Measurements from ENCODE around the gene ANXA5. TPM values are rescaled to one million over a fixed set of nuclear protein-coding genes. Genes with fewer than 3 reads are reported as not detected.

Gene ANXA5
- polyA plus RNA-seq, 3 donors from 2014 or later = 27.7 to 104 (median 64.9) TPM

DNA sequence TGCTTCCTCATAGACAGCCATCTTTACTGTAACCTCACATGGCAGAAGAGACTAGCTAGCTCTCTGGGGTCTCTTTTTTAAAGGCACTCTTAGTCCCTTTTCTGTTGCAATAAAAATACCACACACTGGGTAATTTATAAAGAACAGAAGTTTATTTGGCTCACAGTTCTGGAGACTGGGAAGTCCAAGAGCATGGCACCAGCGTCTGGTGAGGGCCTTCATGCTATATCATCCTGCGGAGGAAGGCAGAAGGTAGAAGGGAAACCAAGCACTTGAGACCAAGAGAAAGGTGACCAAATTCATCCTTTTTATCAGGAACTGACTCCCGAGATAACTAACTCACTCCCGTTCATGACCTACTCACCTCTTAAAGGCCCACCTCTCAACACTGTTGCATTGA lies 5.4 kb upstream of the ANXA5 start:
- H3K4me1 Mint-ChIP-seq = peaks cover 28 to 34% of the 10 kb centered on the region in 2 donors
- DNase-seq = no peak
- H3K36me3 Mint-ChIP-seq = peaks cover 0 to 3% (median 0%) of the 10 kb centered on the region in 3 donors
- H3K4me3 Mint-ChIP-seq = no peak overlapping the region
- peaks cover 31 to 50% (median 35%) of the 10 kb centered on the region in 3 donors for H3K27me3 Mint-ChIP-seq (ENCODE audit: low read depth in 3 of 3)
- H3K9me3 Mint-ChIP-seq = peaks cover 0 to 2% (median 0%) of the 10 kb centered on the region in 6 donors
- H3K27ac Mint-ChIP-seq = no peak overlapping the region

DNA sequence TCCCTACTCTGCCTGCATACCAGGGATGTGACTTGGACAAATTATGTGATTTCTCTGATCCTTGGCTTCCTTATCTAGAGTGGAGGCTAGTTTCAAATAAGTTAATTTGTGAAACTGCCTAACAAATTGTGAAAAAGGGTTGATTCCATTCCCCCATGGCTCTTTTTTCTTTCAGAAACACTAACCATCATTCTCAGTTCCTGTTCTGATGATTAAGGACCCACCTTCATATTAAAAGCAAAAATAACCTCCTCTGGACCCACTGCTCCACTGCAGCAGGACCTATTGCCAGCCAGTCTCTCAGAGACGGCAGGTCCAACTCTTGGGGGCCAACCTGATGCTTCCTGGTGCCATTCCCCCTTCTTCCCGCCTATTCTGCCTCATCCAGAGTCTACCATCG lies 4.5 kb upstream of the ANXA5 start:
- Mint-ChIP-seq H3K4me3 (no peak overlapping the region), H3K27me3 (ENCODE audit: low read depth in 3 of 3) (peaks cover 26 to 42% (median 28%) of the 10 kb centered on the region in 3 donors), H3K4me1 (peaks cover 20 to 27% of the 10 kb centered on the region in 2 donors), H3K9me3 (peaks cover 0 to 2% (median 0%) of the 10 kb centered on the region in 6 donors), H3K36me3 (peaks cover 0 to 3% (median 0%) of the 10 kb centered on the region in 3 donors), H3K27ac (no peak overlapping the region)
- no peak for DNase-seq

DNA sequence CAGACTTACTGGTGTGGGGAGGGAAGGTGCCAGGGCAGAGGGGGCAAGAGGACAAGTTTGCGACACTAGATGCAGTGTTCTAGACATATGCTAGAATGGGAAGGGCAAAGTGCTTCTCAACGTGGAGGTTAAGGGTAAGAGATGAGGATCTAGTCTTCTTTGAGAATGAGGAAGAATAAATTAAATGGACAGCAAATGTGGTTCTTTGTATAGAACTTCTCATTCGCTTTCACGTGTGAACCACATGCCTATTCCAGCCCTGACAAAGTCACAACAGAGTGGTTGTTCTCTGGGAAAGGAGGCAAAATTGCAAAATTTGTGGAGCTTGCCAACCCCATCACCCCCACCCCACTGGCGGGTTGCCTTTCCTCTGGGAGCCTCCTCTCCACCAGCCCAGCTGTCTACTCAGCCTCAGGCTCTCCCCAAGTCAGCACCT lies 1.5 kb upstream of the ANXA5 start:
- Mint-ChIP-seq H3K4me1 (peaks cover 25 to 32% of the 10 kb centered on the region in 2 donors), H3K36me3 (peaks cover 0 to 3% (median 0%) of the 10 kb centered on the region in 3 donors), H3K9me3 (peaks cover 0 to 2% (median 0%) of the 10 kb centered on the region in 6 donors), H3K4me3 (peak overlapping the region; percentile 91 to 94 (median 93)), H3K27me3 (ENCODE audit: low read depth in 3 of 3) (peaks cover 20 to 39% (median 25%) of the 10 kb centered on the region in 3 donors), H3K27ac (peak overlapping the region in 1 of 6 donors; percentile 86)
- no peak for DNase-seq

DNA sequence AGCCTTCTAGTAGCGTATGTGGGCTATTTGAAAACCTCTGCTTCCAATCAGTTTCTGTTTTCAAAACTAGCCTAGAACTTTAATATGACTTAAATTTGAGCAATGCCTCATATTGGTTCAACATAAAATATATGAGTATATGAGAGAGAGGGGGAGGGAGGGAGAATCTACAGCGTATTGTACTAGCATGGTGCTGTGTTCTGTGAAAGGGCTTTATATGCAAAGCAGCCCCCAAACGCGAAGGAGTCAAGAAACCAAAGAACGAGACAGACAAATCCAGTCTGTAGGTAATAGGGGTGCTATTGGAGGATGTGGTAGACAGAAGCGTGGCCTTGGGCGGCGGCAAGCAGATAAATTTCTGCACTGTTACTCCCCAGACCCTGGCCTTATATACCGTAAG lies 784 bp upstream of the ANXA5 start:
- Mint-ChIP-seq H3K36me3 (peaks cover 0 to 3% (median 0%) of the 10 kb centered on the region in 3 donors), H3K4me3 (peak overlapping the region; percentile 91 to 94 (median 93)), H3K9me3 (no peaks in the 10 kb centered on the region), H3K27ac (peak overlapping the region; percentile 59 to 86 (median 78)), H3K4me1 (peaks cover 25 to 32% of the 10 kb centered on the region in 2 donors), H3K27me3 (ENCODE audit: low read depth in 3 of 3) (peaks cover 20 to 35% (median 22%) of the 10 kb centered on the region in 3 donors)
- DNase-seq = peak; percentile 13 to 37 (median 21)

DNA sequence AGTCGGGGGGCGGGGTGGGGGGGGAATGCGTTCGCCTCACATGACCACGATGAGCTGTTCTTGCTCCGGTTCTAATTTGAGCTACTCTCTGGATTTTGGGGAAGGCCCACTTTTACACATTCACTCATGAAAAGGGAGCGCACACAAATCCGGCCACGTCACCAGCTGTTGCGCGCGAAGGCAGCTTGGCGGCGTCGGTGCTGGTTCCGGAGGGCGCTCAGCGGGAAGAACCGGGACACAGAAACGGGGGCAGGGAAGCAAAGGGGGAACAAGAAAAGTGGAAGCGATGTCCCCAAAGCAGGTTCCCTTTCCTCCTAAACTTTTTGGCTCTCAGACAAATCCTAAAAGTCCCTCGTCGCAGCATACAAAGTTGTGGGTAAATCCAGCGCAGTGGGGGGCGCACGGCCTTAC lies 605 bp downstream of the ANXA5 start:
- no peaks in the 10 kb centered on the region for H3K9me3 Mint-ChIP-seq
- H3K4me3 Mint-ChIP-seq = peak overlapping the region; percentile 90 to 97 (median 96)

DNA sequence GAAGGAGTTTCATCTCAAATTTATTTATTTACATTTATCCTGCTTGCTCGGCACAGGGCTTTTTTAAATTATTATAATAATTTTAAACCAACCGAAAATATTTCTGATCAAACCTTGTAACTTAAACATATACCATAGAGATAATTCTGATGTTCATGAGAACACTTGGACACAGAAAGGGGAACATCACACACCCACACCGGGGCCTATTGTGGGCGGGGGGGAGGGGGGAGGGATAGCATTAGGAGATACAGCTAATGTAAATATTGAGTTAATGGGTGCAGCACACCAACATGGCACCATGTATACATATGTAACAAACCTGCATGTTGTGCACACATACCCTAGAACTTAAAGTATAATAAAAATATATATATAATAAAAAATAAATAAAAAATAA lies 2.9 kb downstream of the ANXA5 start:
- no peak overlapping the region for H3K4me3 Mint-ChIP-seq
- peaks cover 8 to 15% (median 13%) of the 10 kb centered on the region in 3 donors for H3K27me3 Mint-ChIP-seq (ENCODE audit: low read depth in 3 of 3)
- H3K36me3 Mint-ChIP-seq = peaks cover 0 to 3% (median 0%) of the 10 kb centered on the region in 3 donors
- peaks cover 29 to 32% of the 10 kb centered on the region in 2 donors for H3K4me1 Mint-ChIP-seq
- DNase-seq = no peak
- no peak overlapping the region for H3K27ac Mint-ChIP-seq
- no peaks in the 10 kb centered on the region for H3K9me3 Mint-ChIP-seq

More for the DNA sequence above, 605 bp downstream of the ANXA5 start:
- Mint-ChIP-seq H3K27me3 (ENCODE audit: low read depth in 3 of 3) (peaks cover 15 to 28% (median 16%) of the 10 kb centered on the region in 3 donors), H3K36me3 (peaks cover 0 to 3% (median 0%) of the 10 kb centered on the region in 3 donors), H3K4me1 (peaks cover 25 to 32% of the 10 kb centered on the region in 2 donors), H3K27ac (peak overlapping the region in 5 of 6 donors; percentile 63 to 94 (median 93))
- DNase-seq = peak; percentile 28 to 43 (median 32)

DNA sequence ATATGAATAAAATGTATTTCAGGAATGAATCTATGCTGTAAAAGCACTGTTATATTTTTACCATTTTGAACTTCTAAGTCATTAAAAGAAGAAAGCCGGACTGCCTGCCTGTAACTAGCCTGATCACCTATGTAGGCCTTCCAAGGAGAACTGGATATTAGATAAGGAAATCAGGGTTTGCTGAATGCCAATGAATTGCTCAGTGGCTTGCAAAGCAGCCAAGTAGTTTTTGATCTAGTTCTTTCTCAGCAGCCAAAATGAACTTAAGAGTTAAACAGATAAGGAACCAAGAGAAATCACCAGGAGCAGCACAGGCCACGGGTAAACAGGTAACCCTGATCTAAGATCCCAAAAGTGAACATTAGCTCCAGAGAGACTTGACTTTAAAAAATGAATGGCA lies 3.3 kb downstream of the ANXA5 start:
- Mint-ChIP-seq H3K27ac (no peak overlapping the region), H3K27me3 (ENCODE audit: low read depth in 3 of 3) (peaks cover 7 to 13% (median 11%) of the 10 kb centered on the region in 3 donors), H3K4me3 (no peak overlapping the region), H3K9me3 (no peaks in the 10 kb centered on the region), H3K4me1 (peaks cover 27 to 28% of the 10 kb centered on the region in 2 donors), H3K36me3 (peaks cover 0 to 3% (median 0%) of the 10 kb centered on the region in 3 donors)
- no peak for DNase-seq

DNA sequence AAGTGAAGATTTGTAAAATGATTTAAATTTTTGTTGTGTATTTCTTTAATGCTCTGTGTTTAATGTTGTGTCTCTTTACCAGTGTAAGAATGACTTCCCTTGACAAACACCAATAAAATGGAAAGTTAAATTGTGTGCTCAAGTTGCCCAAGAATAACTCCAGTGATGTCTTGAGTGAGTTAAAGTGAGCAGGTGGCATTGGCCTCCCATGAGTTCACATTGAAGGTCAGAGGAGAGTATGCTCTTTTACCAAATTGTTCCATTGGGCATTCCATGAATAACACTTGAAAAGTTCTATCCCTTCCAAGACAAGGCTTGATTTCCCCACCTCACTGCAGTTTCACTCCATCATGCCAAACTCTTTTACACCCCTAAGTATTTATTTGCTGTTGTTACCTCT lies 4.5 kb downstream of the ANXA5 start:
- Mint-ChIP-seq H3K27me3 (ENCODE audit: low read depth in 3 of 3) (peaks cover under 1 to 5% (median 5%) of the 10 kb centered on the region in 3 donors), H3K36me3 (no peaks in the 10 kb centered on the region), H3K27ac (no peak overlapping the region), H3K4me1 (peaks cover 16 to 18% of the 10 kb centered on the region in 2 donors), H3K4me3 (no peak overlapping the region), H3K9me3 (no peaks in the 10 kb centered on the region)
- no peak for DNase-seq

DNA sequence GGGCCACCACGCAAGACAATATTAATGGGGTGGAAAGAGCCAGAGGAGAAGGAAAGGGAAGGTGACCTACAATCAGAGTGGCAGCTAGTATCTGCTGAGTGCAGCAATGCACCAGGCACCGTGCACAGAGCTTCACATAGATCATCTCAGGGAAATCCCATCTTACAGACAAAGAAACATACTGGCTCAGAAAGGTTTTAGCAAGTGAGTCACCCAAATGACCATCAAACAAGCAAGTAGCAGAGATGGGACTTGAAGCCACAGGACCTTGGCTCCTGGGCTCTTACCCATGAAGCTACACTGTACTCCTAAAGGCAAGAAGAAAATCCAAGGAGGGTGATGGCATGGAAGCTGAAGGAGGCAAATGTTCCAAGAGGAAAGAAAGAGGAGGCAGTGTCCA lies 6.8 kb downstream of the ANXA5 start:
- Mint-ChIP-seq H3K4me3 (no peak overlapping the region), H3K27me3 (ENCODE audit: low read depth in 3 of 3) (peaks cover 0 to 1% (median 0%) of the 10 kb centered on the region in 3 donors), H3K36me3 (peaks cover 0 to 7% (median 0%) of the 10 kb centered on the region in 3 donors), H3K27ac (no peak overlapping the region), H3K9me3 (peaks cover 0 to 2% (median 0%) of the 10 kb centered on the region in 6 donors), H3K4me1 (peaks cover 4 to 7% of the 10 kb centered on the region in 2 donors)
- DNase-seq = no peak

DNA sequence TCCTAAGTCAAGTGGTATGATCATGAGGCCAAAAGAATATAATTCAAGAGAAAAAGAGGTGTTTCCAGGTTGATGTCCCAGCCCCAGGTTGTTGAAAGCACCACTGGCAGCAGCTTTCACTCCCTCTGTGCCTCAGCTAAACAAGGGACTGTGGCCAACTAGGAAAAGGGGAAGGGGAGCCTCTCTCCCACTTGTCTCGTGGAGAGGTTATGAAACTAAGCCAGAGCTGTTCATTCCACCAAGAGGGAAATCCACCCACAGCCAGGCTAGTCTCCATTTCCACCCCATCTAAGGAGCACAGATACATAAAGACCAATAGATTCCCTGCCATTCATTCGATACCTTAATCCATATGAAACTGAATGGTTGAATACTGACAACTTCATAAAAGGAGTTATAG lies 8.1 kb downstream of the ANXA5 start:
- peaks cover 0 to 1% (median 0%) of the 10 kb centered on the region in 3 donors for H3K27me3 Mint-ChIP-seq (ENCODE audit: low read depth in 3 of 3)
- no peak overlapping the region for H3K27ac Mint-ChIP-seq
- peaks cover 0 to 7% (median 0%) of the 10 kb centered on the region in 3 donors for H3K36me3 Mint-ChIP-seq
- H3K4me1 Mint-ChIP-seq = peaks cover 0 to 5% of the 10 kb centered on the region in 2 donors
- no peak overlapping the region for H3K4me3 Mint-ChIP-seq
- H3K9me3 Mint-ChIP-seq = peaks cover 0 to 2% (median 0%) of the 10 kb centered on the region in 6 donors
- no peak for DNase-seq

DNA sequence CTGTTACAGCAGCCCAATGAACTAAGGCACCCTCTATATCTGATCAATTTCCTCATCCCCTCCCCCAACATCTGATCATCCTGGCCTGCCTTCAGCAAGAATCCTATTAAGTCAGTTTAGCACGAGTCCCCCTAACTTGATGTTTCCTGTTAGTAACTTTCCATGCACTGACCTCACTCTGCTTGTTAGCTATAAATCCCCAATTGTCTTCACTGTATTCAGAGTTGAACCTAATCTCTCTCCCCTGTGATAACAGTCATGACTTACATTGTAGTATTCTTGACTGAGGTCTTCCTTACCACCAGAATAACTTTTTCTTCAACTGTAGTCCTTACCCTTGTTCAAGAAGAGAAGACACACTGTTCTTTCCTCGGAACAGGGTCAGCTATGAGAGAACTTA lies 8.5 kb downstream of the ANXA5 start:
- DNase-seq = no peak
- H3K4me1 Mint-ChIP-seq = peaks cover 0 to 5% of the 10 kb centered on the region in 2 donors
- H3K36me3 Mint-ChIP-seq = peaks cover 0 to 7% (median 0%) of the 10 kb centered on the region in 3 donors
- no peak overlapping the region for H3K4me3 Mint-ChIP-seq
- peaks cover 0 to 2% (median 0%) of the 10 kb centered on the region in 6 donors for H3K9me3 Mint-ChIP-seq
- peaks cover 0 to 1% (median 0%) of the 10 kb centered on the region in 3 donors for H3K27me3 Mint-ChIP-seq (ENCODE audit: low read depth in 3 of 3)
- H3K27ac Mint-ChIP-seq = no peak overlapping the region

DNA sequence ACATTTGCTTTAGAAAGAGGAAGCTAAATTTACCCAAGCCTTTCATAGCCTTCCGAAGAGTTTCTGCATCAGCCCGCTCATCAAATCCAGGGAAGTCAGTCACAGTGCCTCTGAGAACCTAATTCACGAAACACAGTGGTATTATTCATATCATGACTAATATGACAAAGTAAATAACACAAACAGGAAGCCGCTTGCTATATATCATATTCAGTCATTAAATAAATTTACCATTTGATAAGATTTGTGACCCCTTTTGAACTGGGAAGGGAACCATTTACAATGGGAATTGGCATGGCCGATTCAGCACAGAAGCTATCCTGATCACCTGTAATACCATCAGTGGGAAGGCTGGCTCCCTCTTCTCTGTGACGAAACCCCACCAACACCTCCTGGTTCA lies 10.5 kb downstream of the ANXA5 start:
- Mint-ChIP-seq H3K36me3 (peaks cover 0 to 7% (median 3%) of the 10 kb centered on the region in 3 donors), H3K4me1 (peaks cover 0 to 5% of the 10 kb centered on the region in 2 donors), H3K27ac (no peak overlapping the region), H3K4me3 (no peak overlapping the region), H3K9me3 (peaks cover 0 to 2% (median 0%) of the 10 kb centered on the region in 6 donors), H3K27me3 (ENCODE audit: low read depth in 3 of 3) (peaks cover 0 to 1% (median 0%) of the 10 kb centered on the region in 3 donors)
- DNase-seq = no peak

DNA sequence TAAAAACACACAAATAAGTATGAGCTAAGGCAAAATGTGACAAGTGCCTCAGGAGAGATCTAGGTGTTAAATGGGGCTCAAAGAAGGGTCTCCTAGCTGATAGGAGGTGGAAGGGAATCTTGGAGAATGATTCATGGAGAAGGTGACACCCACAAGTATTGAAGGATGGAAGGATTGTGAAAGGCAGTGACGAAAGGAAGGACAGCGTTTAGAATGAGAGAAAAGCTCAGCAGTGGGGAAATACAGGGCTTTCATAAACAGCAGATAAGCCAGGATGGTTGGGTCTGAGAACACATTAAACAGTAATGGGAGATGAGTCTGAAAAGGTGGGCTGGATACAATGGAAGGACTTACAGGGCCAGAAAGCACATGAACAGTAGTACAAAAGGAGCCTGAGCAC lies 11.5 kb downstream of the ANXA5 start:
- Mint-ChIP-seq H3K36me3 (peaks cover 2 to 9% (median 3%) of the 10 kb centered on the region in 3 donors), H3K4me1 (no peaks in the 10 kb centered on the region), H3K9me3 (peaks cover 0 to 2% (median 0%) of the 10 kb centered on the region in 6 donors), H3K4me3 (no peak overlapping the region), H3K27me3 (ENCODE audit: low read depth in 3 of 3) (peaks cover 0 to 1% (median 0%) of the 10 kb centered on the region in 3 donors), H3K27ac (no peak overlapping the region)
- no peak for DNase-seq

DNA sequence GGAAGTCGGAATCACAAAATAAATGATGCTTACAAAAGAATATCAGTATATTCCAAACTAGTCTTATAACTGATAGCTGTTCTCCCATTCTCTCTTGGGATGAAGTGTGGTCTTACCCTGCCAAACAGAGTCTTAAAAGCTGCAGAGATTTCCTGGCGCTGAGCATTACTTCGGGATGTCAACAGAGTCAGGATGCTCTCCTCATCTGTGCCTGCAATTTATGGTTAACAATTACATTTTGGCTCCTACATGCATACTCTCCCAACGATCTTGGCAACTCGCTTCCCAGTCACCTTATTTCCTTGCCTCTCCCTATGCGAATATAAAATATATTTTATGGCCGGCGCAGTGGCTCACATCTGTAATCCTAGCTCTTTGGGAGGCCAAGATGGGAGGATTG lies 12.2 kb downstream of the ANXA5 start:
- H3K4me3 Mint-ChIP-seq = no peak overlapping the region
- H3K27ac Mint-ChIP-seq = no peak overlapping the region
- H3K9me3 Mint-ChIP-seq = peaks cover 0 to 2% (median 0%) of the 10 kb centered on the region in 6 donors
- DNase-seq = no peak
- H3K27me3 Mint-ChIP-seq (ENCODE audit: low read depth in 3 of 3) = peaks cover 0 to 1% (median 0%) of the 10 kb centered on the region in 3 donors
- H3K36me3 Mint-ChIP-seq = peaks cover 3 to 12% (median 6%) of the 10 kb centered on the region in 3 donors
- no peaks in the 10 kb centered on the region for H3K4me1 Mint-ChIP-seq

Measured in immature natural killer cell (primary cell).